ENCODE results near the gene PLCG1.

GRCh38 chr20:41140226-41141133 lies 3.1 kb downstream of the PLCG1 start:
- no peak for TF ChIP-seq CTCF (IDR thresholded peaks at IDR 0.05; ENCODE audit: extremely low read depth in 1 of 2, insufficient read depth in 1 of 2, low read depth in 1 of 2, low read length in 2 of 2)
- no peak for TF ChIP-seq GATA2 (IDR thresholded peaks at IDR 0.05; ENCODE audit: insufficient read depth, insufficient read length, low read depth, low read length)
- TF ChIP-seq POLR2A (IDR thresholded peaks at IDR 0.05; ENCODE audit: low read depth, low read length), result no peak
- no peak for TF ChIP-seq POLR2AphosphoS5 (IDR thresholded peaks at IDR 0.05; ENCODE audit: insufficient read depth, low read depth, low read length)
- TF ChIP-seq MYC (IDR thresholded peaks at IDR 0.05; ENCODE audit: low read depth, low read length), result no peak
- TF ChIP-seq FOS (IDR thresholded peaks at IDR 0.05; ENCODE audit: borderline replicate concordance, insufficient read depth, low read length), result no peak
- no peak for TF ChIP-seq MAX (IDR thresholded peaks at IDR 0.05; ENCODE audit: insufficient read depth, insufficient read length)
- TF ChIP-seq EZH2 (IDR thresholded peaks at IDR 0.05; ENCODE audit: borderline replicate concordance, low read depth, low read length, severe bottlenecking), result no peak
- no peak for TF ChIP-seq JUN (IDR thresholded peaks at IDR 0.05; ENCODE audit: borderline replicate concordance, insufficient read depth, insufficient read length, low read depth)

Data from endothelial cell of umbilical vein (primary cell).